Aorta (tissue), 5 donors: Measurements from ENCODE around the gene AZIN2. TPM values are rescaled to one million over a fixed set of nuclear protein-coding genes. Genes with fewer than 3 reads are reported as not detected.
A peak's percentile ranks its signal among the peaks of the same experiment; 100 is the strongest.
"Not testable (repeated sequence)": the region's sequence is repeated elsewhere in the genome, so short reads cannot be mapped to it uniquely, and the experiment has no call there.

ENCODE experiments used
- ATAC-seq: fragments of 200-7000 bp; cut with Tn5 transposase; one replicate; pipeline ENCODE4 v1.9.1; 2022; ENCODE audit warnings: moderate library complexity; ENCODE audit not compliant: low FRiP score
- DNase-seq, 2 donors: peaks; one replicate each; pipeline ENCODE4 v3.0.0-alpha.2; 2020
- H3K27ac ChIP-seq, 2 donors: one replicate each; pipeline ENCODE4 v1.5.1; 2013; ENCODE audit warnings: low read length in 2 of 2, mild to moderate bottlenecking in 2 of 2, moderate library complexity in 2 of 2, control low read depth in 1 of 2, inconsistent platforms in 1 of 2, low read depth in 1 of 2
- H3K27me3 ChIP-seq, 2 donors: one replicate each; pipeline ENCODE4 v1.6.1; 2013; ENCODE audit warnings: control low read depth in 1 of 2, low read length in 1 of 2, mild to moderate bottlenecking in 1 of 2, moderate library complexity in 1 of 2; ENCODE audit not compliant: insufficient read depth in 2 of 2, control insufficient read depth in 1 of 2
- H3K36me3 ChIP-seq, 2 donors: one replicate each; pipeline ENCODE4 v1.6.1; 2013; ENCODE audit warnings: control low read depth in 1 of 2, low read length in 1 of 2, mild to moderate bottlenecking in 1 of 2; ENCODE audit not compliant: insufficient read depth in 2 of 2, control insufficient read depth in 1 of 2
- H3K4me1 ChIP-seq, 2 donors: one replicate each; pipeline ENCODE4 v1.6.1; 2013; ENCODE audit warnings: low read length in 2 of 2, control low read depth in 1 of 2, mild to moderate bottlenecking in 1 of 2, moderate library complexity in 1 of 2; ENCODE audit not compliant: insufficient read depth in 2 of 2, control insufficient read depth in 1 of 2
- H3K4me3 ChIP-seq, 2 donors: one replicate each; pipeline ENCODE4 v1.5.1; 2013; ENCODE audit warnings: low read length in 2 of 2, control low read depth in 1 of 2, mild to moderate bottlenecking in 1 of 2
- H3K9me3 ChIP-seq: one replicate; pipeline ENCODE4 v1.6.1; 2013; ENCODE audit warnings: mild to moderate bottlenecking, low read length; ENCODE audit not compliant: control insufficient read depth
- WGBS, 2 donors: extraction: QIAGEN DNeasy Blood & Tissue Kit; methylation state at CpG; one replicate each; pipeline ENCODE4 v1.1.7; 2013; 5-methylcytosine and 5-hydroxymethylcytosine counted together
- intact Hi-C, 2 donors: fragments of 100-400 bp; cut with DNase I; formaldehyde crosslinking; loops; one replicate each; pipeline versions ENCODE4 v1.14.2 to v1.15.0; 2022
- polyA plus RNA-seq, 2 donors: library from polyadenylated mRNA; stranded (reverse); fragments of 200-250 nt; gene quantifications; one replicate each; pipeline ENCODE4 v1.2.3, GENCODE V29; 2013
- total RNA-seq, 2 donors: library from RNA; stranded (reverse); fragmentation: NEBNext Ultra II Directional; extraction: Animal tissue kit (Norgen Biotek cat#: 25700); gene quantifications; one replicate each; pipeline ENCODE4 v1.2.1, GENCODE V29; 2021
- donor health status: healthy with polysubstance abuse.
- donor health status: Bipolar disorder and iron deficiency.
- donor health status: DM: no; HTN: no; CAD: no.
- donor health status: DM: no; HTN: no; CAD: no.
- donor health status: DM: yes; HTN: yes; CAD: no.

The AZIN2 gene
- total and polyA plus RNA-seq, 4 donors = 1.5 to 14.4 (median 3.2) TPM

DNA sequence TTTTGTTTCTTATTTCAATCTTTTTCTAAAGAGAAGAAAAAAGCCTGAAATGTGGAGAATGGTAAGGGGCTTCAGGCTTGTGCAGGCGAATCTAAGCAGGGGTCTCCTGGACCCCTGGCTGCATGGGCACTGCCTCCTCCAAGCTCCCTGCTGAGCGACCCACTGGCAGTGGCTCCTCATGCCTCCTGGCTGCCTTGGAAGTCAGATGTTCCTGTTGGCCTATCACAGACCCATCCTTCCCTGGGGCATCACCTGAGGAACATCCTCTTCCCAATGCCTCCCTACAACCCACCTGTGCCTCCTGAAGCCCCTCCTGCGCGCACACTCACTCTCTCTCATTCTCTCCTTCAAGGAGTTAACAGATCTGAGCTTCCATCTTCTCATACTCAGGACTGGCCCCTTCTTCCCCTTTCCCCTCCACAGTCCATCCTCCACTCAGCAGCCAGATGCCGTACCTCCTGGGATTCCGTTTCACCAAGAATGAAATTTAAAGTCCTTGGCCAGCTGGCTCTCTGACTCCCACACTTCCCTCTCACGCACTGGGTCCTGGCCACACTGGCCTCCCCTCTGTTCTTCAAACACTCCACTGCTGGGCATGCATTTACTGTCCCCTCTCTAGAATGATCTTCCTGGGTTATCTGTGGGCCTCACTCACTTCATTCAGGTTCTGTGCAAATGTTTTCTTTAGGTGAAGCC lies 41.7 kb downstream of the AZIN2 start:
- H3K9me3 ChIP-seq = no peaks in the 10 kb centered on the region
- no peaks in the 10 kb centered on the region for H3K4me1 ChIP-seq
- no peaks in the 10 kb centered on the region for H3K27me3 ChIP-seq
- intact Hi-C loops = loop anchor here in 1 of 2 donors (10.0 kb wide), 1 partner anchor 172 kb away; no protein-coding TSS in a partner anchor
- DNase-seq (no peak), ATAC-seq (no peak)
- no peak overlapping the region for H3K27ac ChIP-seq
- 58 to 64% methylated on average over 7 of the region's 7 CpGs for WGBS, 2 donors
- H3K36me3 ChIP-seq = no peaks in the 10 kb centered on the region
- no peak overlapping the region for H3K4me3 ChIP-seq

DNA sequence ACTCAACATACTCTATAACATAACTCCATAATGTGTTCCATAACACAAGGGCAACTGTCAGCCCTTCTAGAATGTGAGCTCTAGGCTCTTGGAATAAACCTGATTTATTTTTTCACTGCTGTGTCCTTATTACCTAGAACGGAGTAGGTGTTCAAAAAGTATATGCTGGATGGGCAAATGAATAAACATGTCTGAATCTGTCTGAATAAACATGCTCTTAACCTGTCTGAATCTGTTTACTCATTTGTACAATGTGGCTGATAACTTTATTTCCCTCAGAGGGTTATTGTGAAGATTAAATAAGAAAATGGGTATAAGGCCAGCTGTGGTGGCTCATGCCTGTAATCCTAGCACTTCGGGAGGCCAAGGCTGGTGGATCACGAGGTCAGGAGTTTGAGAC lies 42.3 kb downstream of the AZIN2 start:
- intact Hi-C loops = loop anchor here in 1 of 2 donors (10.0 kb wide), 1 partner anchor 172 kb away; no protein-coding TSS in a partner anchor
- ATAC-seq = no peak

DNA sequence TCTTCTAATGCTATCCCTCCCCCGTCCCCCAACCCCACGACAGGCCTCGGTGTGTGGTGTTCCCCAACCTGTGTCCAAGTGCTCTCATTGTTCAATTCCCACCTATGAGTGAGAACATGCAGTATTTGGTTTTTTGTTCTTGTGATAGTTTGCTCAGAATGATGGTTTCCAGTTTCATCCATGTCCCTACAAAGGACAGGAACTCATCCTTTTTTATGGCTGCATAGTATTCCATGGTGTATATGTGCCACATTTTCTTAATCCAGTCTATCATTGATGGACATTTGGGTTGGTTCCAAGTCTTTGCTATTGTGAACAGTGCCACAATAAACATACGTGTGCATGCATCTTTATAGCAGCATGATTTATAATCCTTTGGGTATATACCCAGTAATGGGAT lies 43.7 kb downstream of the AZIN2 start:
- WGBS, 2 donors = 87 to 89% methylated on average over 4 of the region's 4 CpGs
- H3K27me3 ChIP-seq, H3K27ac ChIP-seq, H3K9me3 ChIP-seq, DNase-seq, H3K4me3 ChIP-seq, H3K36me3 ChIP-seq, ATAC-seq, H3K4me1 ChIP-seq: not testable (repeated sequence)
- intact Hi-C loops = loop anchor here in 1 of 2 donors (5.0 to 10.0 kb wide), 2 partner anchors 58 to 170 kb away; partner anchors contain the start of gene TRIM62

More for the DNA sequence above, 42.3 kb downstream of the AZIN2 start:
- no peaks in the 10 kb centered on the region for H3K9me3 ChIP-seq
- no peak overlapping the region for H3K4me3 ChIP-seq
- 80 to 82% methylated on average over 3 of the region's 3 CpGs for WGBS, 2 donors
- no peaks in the 10 kb centered on the region for H3K27me3 ChIP-seq
- no peak overlapping the region for H3K27ac ChIP-seq
- H3K4me1 ChIP-seq = no peaks in the 10 kb centered on the region
- H3K36me3 ChIP-seq = no peaks in the 10 kb centered on the region
- DNase-seq = no peak

DNA sequence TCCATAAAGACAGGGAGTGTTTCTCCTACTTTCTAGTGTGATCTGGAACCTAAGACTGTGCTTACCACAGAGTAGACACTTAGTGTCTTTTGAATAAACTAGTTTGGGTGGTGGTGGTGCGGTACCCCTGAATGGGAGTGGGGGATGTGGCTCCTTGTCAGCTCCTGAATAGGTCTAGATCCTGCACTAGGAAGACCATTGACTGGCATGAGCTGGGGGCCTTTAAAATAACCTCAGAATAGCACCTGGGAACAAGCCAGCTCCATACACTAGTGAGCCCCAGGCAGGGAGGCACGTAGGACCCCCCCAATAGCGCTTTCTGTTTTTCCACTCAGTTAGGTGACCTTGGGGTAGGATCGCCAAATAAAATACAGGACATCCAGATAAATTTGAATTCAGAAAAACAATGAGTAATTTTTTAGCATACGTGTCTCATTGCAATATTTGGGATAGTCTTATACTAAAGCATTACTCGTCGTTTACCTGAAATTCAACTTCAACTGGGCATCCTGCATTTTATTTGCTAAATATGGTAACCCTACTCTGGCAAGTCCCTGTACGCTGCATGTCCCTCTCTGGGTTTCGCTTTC lies 45.6 kb downstream of the AZIN2 start:
- Histone ChIP-seq H3K9me3 (no peaks in the 10 kb centered on the region), H3K27ac (peak overlapping the region in 1 of 2 donors; percentile 81), H3K4me1 (no peaks in the 10 kb centered on the region), H3K27me3 (no peaks in the 10 kb centered on the region), H3K4me3 (peak overlapping the region; percentile 56 to 58), H3K36me3 (no peaks in the 10 kb centered on the region)
- DNase-seq = no peak
- intact Hi-C loops = loop anchor here in 1 of 2 donors (5.0 to 10.0 kb wide), 2 partner anchors 56 to 168 kb away; partner anchors contain the start of gene TRIM62
- no peak for ATAC-seq
- 25 to 27% methylated on average over 9 of the region's 9 CpGs for WGBS, 2 donors

DNA sequence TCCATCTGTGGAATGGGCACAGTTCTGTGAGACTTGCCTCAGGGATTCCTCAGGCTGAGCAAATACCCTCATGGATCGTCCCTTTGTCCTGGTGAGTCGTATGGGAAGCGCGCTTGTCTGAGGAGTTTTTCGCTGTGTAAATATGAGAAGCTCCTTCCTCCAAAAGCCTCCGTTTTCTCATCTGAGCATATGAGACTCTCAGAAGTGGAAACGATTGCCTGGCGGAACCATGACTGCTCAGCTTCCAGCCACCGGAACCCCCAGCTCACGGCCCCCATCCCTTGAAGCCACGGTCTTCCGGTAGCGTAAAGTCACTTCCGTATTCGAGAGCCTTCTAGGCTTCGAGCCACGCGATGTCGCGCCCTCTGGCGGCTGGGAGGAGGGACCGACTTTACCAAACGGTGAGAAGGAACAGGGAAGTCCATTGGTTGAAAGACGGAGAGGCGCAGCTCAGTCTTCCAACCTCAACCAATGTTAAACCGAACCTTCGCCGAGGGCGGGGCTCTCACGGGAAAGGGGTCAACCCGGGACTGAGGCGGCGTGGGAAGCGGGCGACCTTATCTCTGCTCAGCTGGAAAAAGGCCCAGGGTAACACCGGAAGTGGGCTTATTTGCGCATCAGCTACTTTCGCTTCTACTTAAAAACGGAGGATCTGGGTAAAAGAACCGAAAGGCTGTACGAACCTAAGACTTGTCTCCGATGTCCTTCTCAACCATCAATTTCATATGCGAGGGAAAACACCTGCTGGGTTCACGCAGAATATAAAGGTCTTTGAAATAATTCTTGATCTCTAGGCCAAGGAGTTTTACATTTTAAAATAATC lies 46.3 kb downstream of the AZIN2 start:
- DNase-seq = peak; percentile 99
- peak overlapping the region; percentile 56 to 58 for H3K4me3 ChIP-seq
- peak; percentile 98 for ATAC-seq
- intact Hi-C loops = loop anchor here in 1 of 2 donors (5.0 to 10.0 kb wide), 2 partner anchors 55 to 168 kb away; partner anchors contain the start of gene TRIM62
- H3K4me1 ChIP-seq = no peaks in the 10 kb centered on the region
- H3K27ac ChIP-seq = peak overlapping the region; percentile 49 to 85
- H3K36me3 ChIP-seq = no peaks in the 10 kb centered on the region
- H3K9me3 ChIP-seq = no peaks in the 10 kb centered on the region
- WGBS, 2 donors = 1% methylated on average over 44 of the region's 44 CpGs
- no peaks in the 10 kb centered on the region for H3K27me3 ChIP-seq

DNA sequence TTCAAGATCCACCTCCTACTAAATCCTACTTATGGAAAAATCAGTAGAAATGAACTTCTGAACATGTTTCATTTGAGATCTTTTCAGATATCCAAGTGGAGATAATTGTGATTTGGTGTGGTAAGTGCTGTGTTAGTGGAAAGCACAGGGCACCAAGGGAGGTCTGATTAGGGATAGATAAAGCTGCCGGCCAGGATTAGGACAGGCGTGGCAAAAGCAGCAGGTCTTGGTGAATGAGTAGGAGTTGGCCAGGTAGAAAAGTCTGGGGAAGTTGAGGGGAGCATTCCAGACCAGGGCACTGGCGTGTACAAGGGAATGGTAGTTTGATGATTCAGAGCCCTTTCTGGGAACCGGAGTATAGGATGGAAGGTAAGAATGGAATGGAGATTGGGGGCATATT lies 47.8 kb downstream of the AZIN2 start:
- ATAC-seq (no peak), DNase-seq (no peak)
- 85 to 89% methylated on average over 4 of the region's 4 CpGs for WGBS, 2 donors
- Histone ChIP-seq H3K27me3 (no peaks in the 10 kb centered on the region), H3K4me3 (no peak overlapping the region), H3K27ac (no peak overlapping the region), H3K36me3 (no peaks in the 10 kb centered on the region), H3K9me3 (no peaks in the 10 kb centered on the region), H3K4me1 (no peaks in the 10 kb centered on the region)
- intact Hi-C loops = loop anchor here in 1 of 2 donors (5.0 to 10.0 kb wide), 2 partner anchors 54 to 166 kb away; partner anchors contain the start of gene TRIM62

DNA sequence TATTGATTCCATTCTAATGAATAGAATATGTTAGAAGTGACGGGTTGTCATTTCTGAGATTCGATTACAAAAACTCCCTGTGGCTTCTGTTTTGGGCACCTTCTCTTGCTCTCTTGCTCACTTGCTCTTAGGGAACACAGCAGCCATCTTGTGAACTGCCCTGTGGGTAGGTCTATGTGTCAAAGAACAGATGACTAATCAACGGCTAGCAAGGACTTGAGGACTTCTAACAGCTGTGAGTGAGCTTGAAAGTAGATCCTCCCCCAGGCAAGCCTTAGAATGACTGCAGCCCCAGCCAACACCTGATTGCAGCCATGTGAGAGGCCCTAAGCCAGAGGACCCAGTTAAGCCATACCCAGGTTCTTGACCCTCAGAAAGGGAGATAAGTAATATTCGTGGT lies 49.3 kb downstream of the AZIN2 start:
- no peak for ATAC-seq
- WGBS, 2 donors = 73 to 84% methylated on average over 4 of the region's 4 CpGs
- DNase-seq = no peak
- Histone ChIP-seq H3K4me1 (no peaks in the 10 kb centered on the region), H3K36me3 (no peaks in the 10 kb centered on the region), H3K27me3 (no peaks in the 10 kb centered on the region), H3K27ac (no peak overlapping the region), H3K9me3 (no peaks in the 10 kb centered on the region), H3K4me3 (no peak overlapping the region)
- intact Hi-C loops = no loop called here

DNA sequence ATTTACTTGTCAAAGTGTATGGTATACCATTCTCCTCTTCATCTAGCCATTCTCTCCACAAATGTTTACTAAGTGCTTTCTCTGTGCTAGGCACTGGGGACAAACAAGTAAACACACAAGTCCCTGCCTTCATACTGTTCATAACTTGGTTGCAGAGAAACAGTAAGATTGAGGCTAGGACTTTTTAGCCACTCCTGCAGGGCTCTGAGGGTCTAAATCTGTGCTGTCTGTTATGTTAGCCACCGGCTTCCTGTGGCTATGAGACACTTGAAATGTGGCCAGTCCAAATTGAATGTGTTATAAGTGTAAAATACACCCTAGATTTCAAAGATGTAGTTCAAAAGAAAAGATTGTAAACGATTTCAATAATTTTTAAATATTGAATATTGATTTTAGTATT lies 50.2 kb downstream of the AZIN2 start:
- H3K4me1 ChIP-seq = no peaks in the 10 kb centered on the region
- intact Hi-C loops = no loop called here

More for the DNA sequence above, 50.2 kb downstream of the AZIN2 start:
- ATAC-seq (no peak), DNase-seq (no peak)
- Histone ChIP-seq H3K9me3 (no peaks in the 10 kb centered on the region), H3K36me3 (no peaks in the 10 kb centered on the region), H3K27me3 (no peaks in the 10 kb centered on the region), H3K4me3 (no peak overlapping the region), H3K27ac (no peak overlapping the region)
- 72% methylated on average over 2 of the region's 2 CpGs for WGBS, 2 donors
